ENCODE measurements around the gene ZSWIM3.

Gene ZSWIM3

GRCh38 chr20:45880988-45881788 is 23.8 kb downstream of the ZSWIM3 start, which contains the start of gene ZSWIM1:
ZSWIM1 (plus strand) TSS chr20:45881227; CDS start chr20:45882593, 1,366 bp downstream.
- Histone ChIP-seq H3K9me3 (no peaks in the 10 kb centered on the region), H3K4me1 (no peaks in the 10 kb centered on the region), H3K36me3 (replicated peaks) (peaks cover 22% of the 10 kb centered on the region), H3K27me3 (ENCODE audit: low read depth) (no peaks in the 10 kb centered on the region), H3K4me3 (peak within 1 kb of the TSS; percentile 51)
- DNase-seq (ENCODE audit: low spot score in 2 of 2): peak; percentile 96 to 99
- in situ Hi-C loops (cut with MboI; ENCODE audit: low sequenced_read_pairs): no loop called here

- no peak for DNase-seq (ENCODE audit: low spot score in 2 of 2)
- Histone ChIP-seq H3K4me1 (no peaks in the 10 kb centered on the region), H3K9me3 (no peaks in the 10 kb centered on the region), H3K36me3 (replicated peaks) (peaks cover 20% of the 10 kb centered on the region), H3K4me3 (no peak overlapping the region), H3K27me3 (ENCODE audit: low read depth) (no peaks in the 10 kb centered on the region)
- in situ Hi-C loops (cut with MboI; ENCODE audit: low sequenced_read_pairs): no loop called here
These were observed 25.2 kb downstream of the ZSWIM3 start for GRCh38 chr20:45882469-45883099.

GRCh38 chr20:45883100-45883469 is 25.7 kb downstream of the ZSWIM3 start:
- no peaks in the 10 kb centered on the region for H3K4me1 ChIP-seq
- in situ Hi-C loops (cut with MboI; ENCODE audit: low sequenced_read_pairs): no loop called here
- DNase-seq (ENCODE audit: low spot score in 2 of 2): no peak
- H3K27me3 ChIP-seq (ENCODE audit: low read depth): no peaks in the 10 kb centered on the region
- H3K9me3 ChIP-seq: no peaks in the 10 kb centered on the region
- peaks cover 20% of the 10 kb centered on the region for H3K36me3 ChIP-seq (replicated peaks)
- H3K4me3 ChIP-seq: no peak overlapping the region

- no peak for DNase-seq (ENCODE audit: low spot score in 2 of 2)
- H3K9me3 ChIP-seq: no peaks in the 10 kb centered on the region
- H3K36me3 ChIP-seq (replicated peaks): peaks cover 20% of the 10 kb centered on the region
- in situ Hi-C loops (cut with MboI; ENCODE audit: low sequenced_read_pairs): no loop called here
- H3K4me3 ChIP-seq: no peak overlapping the region
- H3K4me1 ChIP-seq: peaks cover 12% of the 10 kb centered on the region
- no peaks in the 10 kb centered on the region for H3K27me3 ChIP-seq (ENCODE audit: low read depth)
These were observed 29.4 kb downstream of the ZSWIM3 start for GRCh38 chr20:45886590-45887345.

- H3K27me3 ChIP-seq (ENCODE audit: low read depth): no peaks in the 10 kb centered on the region
- H3K4me1 ChIP-seq: peaks cover 15% of the 10 kb centered on the region
- in situ Hi-C loops (cut with MboI; ENCODE audit: low sequenced_read_pairs): no loop called here
- no peak for DNase-seq (ENCODE audit: low spot score in 2 of 2)
- H3K9me3 ChIP-seq: no peaks in the 10 kb centered on the region
- no peak within 1 kb of the TSS for H3K4me3 ChIP-seq
- peaks cover 17% of the 10 kb centered on the region for H3K36me3 ChIP-seq (replicated peaks)
These were observed 29.9 kb downstream of the ZSWIM3 start, which contains the start of gene SPATA25 for GRCh38 chr20:45887346-45887715. SPATA25 (minus strand) TSS chr20:45887622; CDS start chr20:45887590, 32 bp downstream.

GRCh38 chr20:45888681-45889080 is 31.3 kb downstream of the ZSWIM3 start:
- Histone ChIP-seq H3K4me3 (no peak overlapping the region), H3K9me3 (no peaks in the 10 kb centered on the region), H3K27me3 (ENCODE audit: low read depth) (no peaks in the 10 kb centered on the region), H3K36me3 (replicated peaks) (peaks cover 5% of the 10 kb centered on the region), H3K4me1 (peaks cover 15% of the 10 kb centered on the region)
- in situ Hi-C loops (cut with MboI; ENCODE audit: low sequenced_read_pairs): no loop called here
- no peak for DNase-seq (ENCODE audit: low spot score in 2 of 2)

DNA sequence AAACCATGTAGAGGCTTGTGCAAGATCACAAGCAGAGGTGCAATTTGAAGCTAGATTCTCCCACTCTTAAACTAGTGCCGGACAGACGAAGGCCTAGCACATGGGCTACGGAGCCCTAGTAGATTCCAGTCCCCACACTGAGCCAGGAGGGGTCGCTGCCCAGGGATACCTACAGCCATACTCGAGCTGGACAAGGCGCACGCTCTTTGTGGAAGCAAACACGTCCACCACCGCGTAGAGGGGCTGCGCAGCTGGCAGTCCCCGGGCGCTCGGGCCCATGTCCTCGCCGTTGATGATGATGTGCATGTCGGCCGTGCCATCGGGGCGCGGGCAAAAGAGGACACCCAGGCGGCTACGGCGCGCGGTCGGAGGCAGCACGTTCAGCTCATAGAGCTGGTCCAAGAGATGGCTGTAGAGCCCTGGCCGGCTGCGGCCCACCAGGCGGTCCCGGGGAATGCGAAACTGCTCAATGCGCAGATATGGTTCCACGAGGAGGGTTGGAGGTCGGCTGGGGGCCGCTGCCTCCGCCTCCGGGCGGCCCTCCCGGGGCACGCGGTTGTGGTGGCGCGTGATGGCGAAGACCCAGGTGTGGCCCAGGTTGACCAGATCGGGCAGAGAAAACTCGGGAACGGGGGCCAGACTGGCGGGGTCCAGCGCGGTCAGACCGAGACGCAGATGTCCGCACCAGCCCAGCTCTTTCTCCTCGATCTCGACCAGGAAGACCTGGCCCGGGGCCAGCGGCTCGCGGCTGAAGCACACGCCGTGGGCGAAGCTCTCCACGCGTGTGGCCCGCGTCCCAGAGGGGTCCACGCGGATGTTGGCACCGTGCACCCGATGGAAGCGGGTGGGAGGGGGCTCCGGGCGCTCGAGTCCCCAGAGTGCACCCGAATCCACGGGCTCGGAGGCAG is 32.9 kb downstream of the ZSWIM3 start:
- Histone ChIP-seq H3K27me3 (ENCODE audit: low read depth) (no peaks in the 10 kb centered on the region), H3K4me1 (peaks cover 15% of the 10 kb centered on the region), H3K36me3 (replicated peaks) (0 out of 2 replicates have a peak, but pooled peaks cover 5% of the 10 kb centered on the region), H3K9me3 (no peaks in the 10 kb centered on the region), H3K4me3 (peak overlapping the region; percentile 80)
- in situ Hi-C loops (cut with MboI; ENCODE audit: low sequenced_read_pairs): no loop called here
- DNase-seq (ENCODE audit: low spot score in 2 of 2): peak in 1 of 2 experiments; percentile 69

DNA sequence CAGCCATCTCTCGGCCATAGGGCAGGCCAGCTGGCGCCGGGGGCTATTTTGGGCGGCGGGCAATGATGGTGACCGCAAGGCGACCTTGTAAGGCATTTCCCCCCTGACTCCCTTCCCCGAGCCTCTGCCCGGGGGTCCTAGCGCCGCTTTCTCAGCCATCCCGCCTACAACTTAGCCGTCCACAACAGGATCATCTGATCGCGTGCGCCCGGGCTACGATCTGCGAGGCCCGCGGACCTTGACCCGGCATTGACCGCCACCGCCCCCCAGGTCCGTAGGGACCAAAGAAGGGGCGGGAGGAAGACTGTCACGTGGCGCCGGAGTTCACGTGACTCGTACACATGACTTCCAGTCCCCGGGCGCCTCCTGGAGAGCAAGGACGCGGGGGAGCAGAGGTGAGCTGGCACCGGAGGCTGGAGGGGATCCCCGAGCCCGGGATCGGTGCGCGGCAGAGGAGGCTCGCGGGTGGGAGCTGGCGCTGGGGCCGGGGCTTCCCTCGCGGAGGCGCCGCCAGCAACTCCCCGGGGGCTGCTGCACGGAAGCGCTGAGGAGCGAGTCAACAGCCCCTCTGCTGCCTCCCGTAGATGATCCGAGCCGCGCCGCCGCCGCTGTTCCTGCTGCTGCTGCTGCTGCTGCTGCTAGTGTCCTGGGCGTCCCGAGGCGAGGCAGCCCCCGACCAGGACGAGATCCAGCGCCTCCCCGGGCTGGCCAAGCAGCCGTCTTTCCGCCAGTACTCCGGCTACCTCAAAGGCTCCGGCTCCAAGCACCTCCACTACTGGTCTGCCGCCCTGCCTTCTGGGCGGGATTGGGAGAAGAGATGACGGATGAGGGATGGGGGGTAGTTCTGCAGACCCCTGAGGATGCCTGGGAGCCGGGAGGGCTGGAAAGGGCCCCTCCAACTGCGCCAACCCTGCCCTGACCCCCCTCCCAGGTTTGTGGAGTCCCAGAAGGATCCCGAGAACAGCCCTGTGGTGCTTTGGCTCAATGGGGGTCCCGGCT is 33.9 kb downstream of the ZSWIM3 start, which contains the start of the genes CTSA and NEURL2:
Gene CTSA, plus strand, starts transcription at position 351 of the 999 bp plus-strand sequence. Its CDS starts 234 bp downstream, at position 585.
Gene NEURL2, minus strand, starts transcription at position 224 of the 999 bp plus-strand sequence. Its CDS starts 217 bp downstream, at position 7.
- H3K27me3 ChIP-seq (ENCODE audit: low read depth): no peaks in the 10 kb centered on the region
- in situ Hi-C loops (cut with MboI; ENCODE audit: low sequenced_read_pairs): no loop called here
- DNase-seq (ENCODE audit: low spot score in 2 of 2): peak; percentile 86 to 93
- peaks cover 15% of the 10 kb centered on the region for H3K4me1 ChIP-seq
- H3K4me3 ChIP-seq: peak within 1 kb of the TSS; percentile 80
- no peaks in the 10 kb centered on the region for H3K9me3 ChIP-seq
- 0 out of 2 replicates have a peak, but pooled peaks cover 5% of the 10 kb centered on the region for H3K36me3 ChIP-seq (replicated peaks)

DNA sequence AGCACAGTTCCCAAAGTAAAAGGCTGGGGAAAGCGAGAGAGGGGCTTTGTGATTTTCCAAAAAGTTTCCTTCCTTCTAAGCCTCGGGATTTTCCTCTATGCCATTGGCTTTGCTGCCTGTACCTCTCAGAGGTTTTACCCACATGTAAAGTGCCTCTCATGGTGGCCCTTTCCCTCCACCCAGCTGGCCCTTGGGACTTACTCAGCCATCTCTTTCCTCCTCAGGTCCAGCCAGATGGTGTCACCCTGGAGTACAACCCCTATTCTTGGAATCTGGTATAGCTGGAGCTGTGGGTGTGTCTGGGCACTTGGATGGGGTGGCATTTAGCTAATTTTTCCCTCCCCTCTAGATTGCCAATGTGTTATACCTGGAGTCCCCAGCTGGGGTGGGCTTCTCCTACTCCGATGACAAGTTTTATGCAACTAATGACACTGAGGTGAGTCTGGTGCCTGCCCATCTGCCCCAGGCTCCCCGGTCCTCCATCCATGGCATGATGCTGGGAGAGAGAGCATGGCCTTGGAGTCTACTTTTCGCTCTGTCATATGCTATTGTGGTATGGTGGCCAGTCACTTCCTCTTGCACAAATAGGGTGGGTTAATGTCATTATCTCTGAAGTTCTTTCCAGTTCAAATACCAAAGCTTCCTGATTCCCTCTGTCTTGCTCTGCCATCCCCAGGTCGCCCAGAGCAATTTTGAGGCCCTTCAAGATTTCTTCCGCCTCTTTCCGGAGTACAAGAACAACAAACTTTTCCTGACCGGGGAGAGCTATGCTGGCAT is 34.8 kb downstream of the ZSWIM3 start:
- H3K4me3 ChIP-seq: peak overlapping the region; percentile 80
- peak in 1 of 2 experiments; percentile 34 for DNase-seq (ENCODE audit: low spot score in 2 of 2)
- in situ Hi-C loops (cut with MboI; ENCODE audit: low sequenced_read_pairs): no loop called here
- no peaks in the 10 kb centered on the region for H3K27me3 ChIP-seq (ENCODE audit: low read depth)
- peaks cover 15% of the 10 kb centered on the region for H3K4me1 ChIP-seq
- H3K36me3 ChIP-seq (replicated peaks): peaks cover 7% of the 10 kb centered on the region
- no peaks in the 10 kb centered on the region for H3K9me3 ChIP-seq

DNA sequence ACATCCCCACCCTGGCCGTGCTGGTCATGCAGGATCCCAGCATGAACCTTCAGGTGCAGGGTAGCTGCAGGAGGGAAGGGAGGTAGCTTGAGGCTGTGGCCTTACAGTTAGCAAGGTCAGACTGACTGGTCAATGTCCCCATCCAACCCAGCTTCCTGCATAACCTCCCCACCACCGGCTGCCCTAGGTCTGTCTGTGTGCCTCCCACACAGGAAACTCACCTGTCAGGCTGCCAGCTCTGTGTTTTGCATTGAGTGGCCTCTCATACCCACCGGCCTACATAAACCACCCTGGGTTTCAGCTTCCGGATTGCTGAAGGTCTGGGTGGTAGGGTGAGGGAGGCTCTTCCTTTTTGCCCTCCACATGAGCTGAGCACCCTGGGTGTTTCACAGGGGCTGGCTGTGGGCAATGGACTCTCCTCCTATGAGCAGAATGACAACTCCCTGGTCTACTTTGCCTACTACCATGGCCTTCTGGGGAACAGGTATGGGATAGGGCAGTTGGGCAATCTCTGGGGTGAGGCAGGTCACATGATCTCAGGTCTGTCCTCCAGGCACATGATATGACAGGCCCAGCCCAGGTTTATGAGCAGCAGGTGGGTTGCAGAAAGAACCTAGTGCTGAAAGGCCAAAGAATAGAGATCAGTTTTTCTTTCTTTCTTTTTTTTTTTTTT is 35.5 kb downstream of the ZSWIM3 start:
- H3K4me3 ChIP-seq: no peak overlapping the region
- DNase-seq (ENCODE audit: low spot score in 2 of 2): no peak
- in situ Hi-C loops (cut with MboI; ENCODE audit: low sequenced_read_pairs): no loop called here
- no peaks in the 10 kb centered on the region for H3K9me3 ChIP-seq
- no peaks in the 10 kb centered on the region for H3K27me3 ChIP-seq (ENCODE audit: low read depth)
- H3K36me3 ChIP-seq (replicated peaks): peaks cover 15% of the 10 kb centered on the region
- H3K4me1 ChIP-seq: peaks cover 15% of the 10 kb centered on the region

- Histone ChIP-seq H3K9me3 (no peaks in the 10 kb centered on the region), H3K4me3 (no peak overlapping the region), H3K36me3 (replicated peaks) (peaks cover 18% of the 10 kb centered on the region), H3K27me3 (ENCODE audit: low read depth) (no peaks in the 10 kb centered on the region), H3K4me1 (peaks cover 15% of the 10 kb centered on the region)
- no peak for DNase-seq (ENCODE audit: low spot score in 2 of 2)
- in situ Hi-C loops (cut with MboI; ENCODE audit: low sequenced_read_pairs): no loop called here
These were observed 36.4 kb downstream of the ZSWIM3 start for GRCh38 chr20:45893831-45894230.

Data from HAP-1 (cell line).